Body of pancreas (tissue), 4 donors: ENCODE data around the gene RTF2. TPM values are rescaled to one million over a fixed set of nuclear protein-coding genes. Genes with fewer than 3 reads are reported as not detected.

Source experiments
- ATAC-seq: fragments of 150-250 bp; one replicate; pipeline ENCODE4 v1.9.1; 2016
- DNase-seq, 4 donors: peaks; one replicate each; pipeline ENCODE4 v3.0.0-alpha.2; 2019
- H3K27ac ChIP-seq, 4 donors: fragments of 200-600 bp; sonication (generic); 1 replicate in 3 of 4; 2 replicates in 1 of 4; pipeline versions ENCODE4 v1.5.1 to v1.6.1; 2016 to 2019; ENCODE audit warnings: mild to moderate bottlenecking in 1 of 4, mixed read lengths in 1 of 4, moderate library complexity in 1 of 4
- H3K27me3 ChIP-seq, 2 donors: fragments of 200-600 bp; sonication (generic); one replicate each; pipeline ENCODE4 v1.6.0; 2016; ENCODE audit warnings: mild to moderate bottlenecking in 1 of 2
- H3K36me3 ChIP-seq, 2 donors: fragments of 200-600 bp; sonication (generic); replicated peaks in 1 of 2; 2 replicates each; pipeline ENCODE4 v1.5.1; 2016; ENCODE audit warnings: low read depth in 2 of 2; ENCODE audit not compliant: insufficient read depth in 1 of 2
- H3K4me1 ChIP-seq: fragments of 200-600 bp; sonication (generic); one replicate; pipeline ENCODE4 v1.6.0; 2016
- H3K4me3 ChIP-seq, 2 donors: fragments of 200-600 bp; sonication (generic); 1 replicate in 1 of 2; 2 replicates in 1 of 2; pipeline ENCODE4 v1.5.1; 2016 to 2019
- H3K9me3 ChIP-seq, 3 donors: fragments of 200-600 bp; sonication (generic); 1 replicate in 2 of 3; 2 replicates in 1 of 3; pipeline ENCODE4 v1.5.1; 2016
- CTCF ChIP-seq, 7 experiments: fragments of 450-650 bp in 4 of 7; fragments of 200-600 bp in 3 of 7; sonication (generic) in 3 of 7; IDR thresholded peaks; one replicate each; pipeline ENCODE4 v1.5.1; 2016 to 2019; ENCODE audit warnings: antibody characterized with exemption in 7 of 7
- POLR2A ChIP-seq, 3 donors: fragments of 450-650 bp; IDR thresholded peaks; one replicate each; pipeline ENCODE4 v1.6.1; 2016; ENCODE audit warnings: antibody characterized with exemption in 3 of 3, mild to moderate bottlenecking in 2 of 3
- WGBS, 2 donors: methylation state at CpG; one replicate each; pipeline ENCODE4 v1.1.5; 2017; 5-methylcytosine and 5-hydroxymethylcytosine counted together
- intact Hi-C: fragments of 100-400 bp; cut with DNase I; formaldehyde crosslinking; loops from one replicate; pipeline ENCODE4 v1.15.1; 2023
- total RNA-seq, 2 donors: library from RNA; depleted of rRNA; stranded (reverse); fragments of >200 nt; gene quantifications; one replicate each; pipeline ENCODE4 v1.1.0, GENCODE V29; 2016

RTF2 gene
- total RNA-seq, 2 donors from 2014 or later = 22.1 to 29.1 TPM

GRCh38 chr20:56433221-56433879, 35.1 kb upstream of the RTF2 start:
- intact Hi-C loops = no loop called here
- no peak overlapping the region for H3K27ac ChIP-seq
- H3K36me3 ChIP-seq = no peaks in the 10 kb centered on the region
- WGBS, 2 donors = 33 to 48% methylated on average over 3 of the region's 3 CpGs
- no peak overlapping the region for H3K4me3 ChIP-seq
- no peak for TF ChIP-seq POLR2A (IDR thresholded peaks at IDR 0.05)
- no peak for TF ChIP-seq CTCF (IDR thresholded peaks at IDR 0.05)
- DNase-seq (no peak), ATAC-seq (no peak)
- no peaks in the 10 kb centered on the region for H3K9me3 ChIP-seq
- H3K27me3 ChIP-seq = no peaks in the 10 kb centered on the region
- no peaks in the 10 kb centered on the region for H3K4me1 ChIP-seq

- no peaks in the 10 kb centered on the region for H3K4me1 ChIP-seq
- no peak for TF ChIP-seq POLR2A (IDR thresholded peaks at IDR 0.05)
- no peak for TF ChIP-seq CTCF (IDR thresholded peaks at IDR 0.05)
- ATAC-seq = no peak
- H3K27ac ChIP-seq = no peak overlapping the region
- no peak overlapping the region for H3K4me3 ChIP-seq
- H3K36me3 ChIP-seq = no peaks in the 10 kb centered on the region
- no peaks in the 10 kb centered on the region for H3K27me3 ChIP-seq
- intact Hi-C loops = no loop called here
- 56 to 58% methylated on average over 6 of the region's 6 CpGs for WGBS, 2 donors
- no peak for DNase-seq
- no peaks in the 10 kb centered on the region for H3K9me3 ChIP-seq
Observed at GRCh38 chr20:56433880-56434255, 34.6 kb upstream of the RTF2 start.

- ATAC-seq (no peak), DNase-seq (no peak)
- 72 to 80% methylated on average over 6 to 20 of the region's 20 CpGs for WGBS, 2 donors
- no peaks in the 10 kb centered on the region for H3K27me3 ChIP-seq
- no peaks in the 10 kb centered on the region for H3K36me3 ChIP-seq
- intact Hi-C loops = no loop called here
- H3K4me3 ChIP-seq = no peak overlapping the region
- H3K27ac ChIP-seq = no peak overlapping the region
- no peaks in the 10 kb centered on the region for H3K9me3 ChIP-seq
- no peaks in the 10 kb centered on the region for H3K4me1 ChIP-seq
- no peak for TF ChIP-seq CTCF (IDR thresholded peaks at IDR 0.05)
- no peak for TF ChIP-seq POLR2A (IDR thresholded peaks at IDR 0.05)
Observed at GRCh38 chr20:56437196-56437960, 31.0 kb upstream of the RTF2 start.

GRCh38 chr20:56438284-56438683, 30.1 kb upstream of the RTF2 start:
- Histone ChIP-seq H3K27ac (no peak overlapping the region), H3K4me3 (no peak overlapping the region), H3K27me3 (no peaks in the 10 kb centered on the region), H3K36me3 (no peaks in the 10 kb centered on the region), H3K9me3 (no peaks in the 10 kb centered on the region), H3K4me1 (no peaks in the 10 kb centered on the region)
- ATAC-seq (no peak), DNase-seq (no peak)
- WGBS, 2 donors = 91 to 96% methylated on average over 4 of the region's 4 CpGs
- TF ChIP-seq CTCF (IDR thresholded peaks at IDR 0.05) (no peak), POLR2A (IDR thresholded peaks at IDR 0.05) (no peak)
- intact Hi-C loops = no loop called here
